Caco-2 (cell line): Measurements from ENCODE around the gene AUTS2. TPM values are rescaled to one million over a fixed set of nuclear protein-coding genes. Genes with fewer than 3 reads are reported as not detected.

Source experiments
- BruUV-seq: library from RNA; stranded (reverse); fragments of 400-500 nt; replicated peaks from 2 replicates; lab custom pipeline; 2021; lab: Mats Ljungman, UMichigan
- CTCF ChIA-PET: fragments of 300-600 bp; sonication (Branson Sonifier 250); formaldehyde crosslinking; loops from one replicate; lab custom pipeline; 2022; ENCODE audit warnings: antibody characterized with exemption; lab: Charles Lee
- POLR2A ChIA-PET: fragments of 300-600 bp; sonication (Branson Sonifier 250); formaldehyde crosslinking; loops from one replicate; lab custom pipeline; 2022; ENCODE audit warnings: antibody characterized with exemption; lab: Charles Lee
- DNase-seq, 2 experiments: peaks; one replicate each; pipeline versions ENCODE4 v3.0.0 to v3.0.0-alpha.2; 2020 to 2022
- H3K27me3 ChIP-seq: replicated peaks from 2 replicates; pipeline ENCODE4 v1.6.0; 2011; ENCODE audit warnings: low read length; ENCODE audit not compliant: control insufficient read depth, insufficient read depth
- H3K36me3 ChIP-seq: 2 replicates; pipeline ENCODE4 v1.5.1; 2011; ENCODE audit warnings: low read length; ENCODE audit not compliant: control insufficient read depth, insufficient read depth
- H3K4me1 ChIP-seq: fragments of 250-450 bp; sonication (Bioruptor Pico); 2 replicates; pipeline ENCODE4 v1.5.1; 2020; ENCODE audit warnings: mild to moderate bottlenecking
- H3K4me3 ChIP-seq: 2 replicates; pipeline ENCODE4 v1.5.1; 2011; ENCODE audit warnings: low read depth, mild to moderate bottlenecking, control low read depth, low read length
- H3K9me3 ChIP-seq: fragments of 250-450 bp; sonication (Bioruptor Pico); 2 replicates; pipeline ENCODE4 v1.5.1; 2020; ENCODE audit warnings: mild to moderate bottlenecking, moderate library complexity
- H3K27ac Mint-ChIP-seq: one replicate; pipeline ENCODE4 v1.8.0; 2022; ENCODE audit warnings: mixed read lengths; ENCODE audit not compliant: unreplicated experiment
- H3K27me3 Mint-ChIP-seq: one replicate; pipeline ENCODE4 v1.8.0; 2022; ENCODE audit warnings: mixed read lengths; ENCODE audit not compliant: insufficient read depth, unreplicated experiment
- H3K36me3 Mint-ChIP-seq: one replicate; pipeline ENCODE4 v1.8.0; 2022; ENCODE audit warnings: mild to moderate bottlenecking, mixed read lengths; ENCODE audit not compliant: insufficient read depth, unreplicated experiment
- H3K4me1 Mint-ChIP-seq: one replicate; pipeline ENCODE4 v1.8.0; 2022; ENCODE audit warnings: low read depth, mixed read lengths; ENCODE audit not compliant: unreplicated experiment
- H3K4me3 Mint-ChIP-seq: one replicate; pipeline ENCODE4 v1.8.0; 2022; ENCODE audit warnings: mild to moderate bottlenecking, moderate library complexity, mixed read lengths; ENCODE audit not compliant: unreplicated experiment
- H3K9me3 Mint-ChIP-seq: one replicate; pipeline ENCODE4 v1.8.0; 2022; ENCODE audit warnings: mixed read lengths; ENCODE audit not compliant: unreplicated experiment
- CTCF ChIP-seq, 2 experiments: fragments of 200-600 bp in 1 of 2; IDR thresholded peaks; 1 replicate in 1 of 2; 2 replicates in 1 of 2; pipeline versions ENCODE4 v1.5.1 to v1.8.0; 2011 to 2022; ENCODE audit warnings: antibody characterized with exemption in 1 of 2, control low read depth in 1 of 2, inconsistent platforms in 1 of 2, low read depth in 1 of 2, low read length in 1 of 2, mild to moderate bottlenecking in 1 of 2, moderate library complexity in 1 of 2; ENCODE audit not compliant: insufficient read depth in 1 of 2, severe bottlenecking in 1 of 2, unreplicated experiment in 1 of 2
- intact Hi-C: fragments of 100-400 bp; cut with micrococcal nuclease; formaldehyde crosslinking; loops from one replicate; pipeline ENCODE4 v1.10.0; 2022; ENCODE audit not compliant: unreplicated experiment
- total RNA-seq: library from RNA; stranded (reverse); gene quantifications from 2 replicates; pipeline ENCODE4 v1.2.3, GENCODE V29; 2022

The AUTS2 gene
- total RNA-seq, 1 experiment from 2014 or later = 37.1 TPM

- no peak for TF ChIP-seq CTCF (IDR thresholded peaks at IDR 0.05; ENCODE audit: insufficient read depth in 1 of 2, low read depth in 1 of 2, low read length in 1 of 2, severe bottlenecking in 1 of 2, unreplicated experiment in 1 of 2)
- Mint-ChIP-seq H3K9me3 (no peaks in the 10 kb centered on the region), H3K36me3 (no peaks in the 10 kb centered on the region), H3K27me3 (peaks cover 7% of the 10 kb centered on the region), H3K4me3 (no peak overlapping the region), H3K27ac (no peak overlapping the region), H3K4me1 (no peaks in the 10 kb centered on the region)
- POLR2A ChIA-PET = no interaction called here
- DNase-seq = no peak
- Histone ChIP-seq H3K27me3 (no peaks in the 10 kb centered on the region; the same call in 1 of the 2 replicates), H3K4me1 (no peaks in the 10 kb centered on the region), H3K9me3 (no peaks in the 10 kb centered on the region), H3K36me3 (no peaks in the 10 kb centered on the region), H3K4me3 (no peak overlapping the region)
- intact Hi-C loops = no loop called here
- BruUV-seq = no TSS peak
- CTCF ChIA-PET = no interaction called here
Measured at GRCh38 chr7:69608049-69608448, 9.8 kb downstream of the AUTS2 start.

DNA sequence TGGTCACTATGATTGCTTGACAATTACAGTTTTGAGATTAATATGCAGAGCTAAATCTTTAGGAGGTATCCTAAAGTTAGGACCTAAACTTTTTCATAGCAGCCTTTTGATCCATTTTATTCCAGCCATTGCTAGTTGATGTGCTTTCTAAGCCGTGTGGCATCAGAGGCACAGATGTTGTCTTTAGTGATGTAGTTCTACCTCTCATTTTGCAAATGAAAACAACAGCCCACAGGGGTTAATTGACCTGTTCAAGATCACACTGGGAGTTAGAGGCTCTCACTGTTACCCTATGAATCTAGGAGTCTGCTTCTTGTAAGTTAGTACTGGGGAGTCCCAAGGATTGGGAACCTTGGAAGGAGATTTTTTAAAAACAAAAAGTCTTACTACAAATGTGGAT is 10.6 kb downstream of the AUTS2 start:
- ChIA-PET CTCF (no interaction called here), POLR2A (no interaction called here)
- H3K27ac Mint-ChIP-seq = no peak overlapping the region
- intact Hi-C loops = no loop called here
- H3K4me3 Mint-ChIP-seq = no peak overlapping the region
- H3K4me1 Mint-ChIP-seq = no peaks in the 10 kb centered on the region
- no peaks in the 10 kb centered on the region for H3K36me3 Mint-ChIP-seq
- no peak for DNase-seq
- no peaks in the 10 kb centered on the region for H3K9me3 Mint-ChIP-seq
- H3K27me3 ChIP-seq = no peaks in the 10 kb centered on the region; the same call in 1 of the 2 replicates
- TF ChIP-seq CTCF (IDR thresholded peaks at IDR 0.05; ENCODE audit: insufficient read depth in 1 of 2, low read depth in 1 of 2, low read length in 1 of 2, severe bottlenecking in 1 of 2, unreplicated experiment in 1 of 2) = no peak
- H3K27me3 Mint-ChIP-seq = peaks cover 9% of the 10 kb centered on the region
- no peaks in the 10 kb centered on the region for H3K9me3 ChIP-seq
- H3K4me1 ChIP-seq = no peaks in the 10 kb centered on the region
- H3K4me3 ChIP-seq = no peak overlapping the region
- no TSS peak for BruUV-seq
- no peaks in the 10 kb centered on the region for H3K36me3 ChIP-seq

DNA sequence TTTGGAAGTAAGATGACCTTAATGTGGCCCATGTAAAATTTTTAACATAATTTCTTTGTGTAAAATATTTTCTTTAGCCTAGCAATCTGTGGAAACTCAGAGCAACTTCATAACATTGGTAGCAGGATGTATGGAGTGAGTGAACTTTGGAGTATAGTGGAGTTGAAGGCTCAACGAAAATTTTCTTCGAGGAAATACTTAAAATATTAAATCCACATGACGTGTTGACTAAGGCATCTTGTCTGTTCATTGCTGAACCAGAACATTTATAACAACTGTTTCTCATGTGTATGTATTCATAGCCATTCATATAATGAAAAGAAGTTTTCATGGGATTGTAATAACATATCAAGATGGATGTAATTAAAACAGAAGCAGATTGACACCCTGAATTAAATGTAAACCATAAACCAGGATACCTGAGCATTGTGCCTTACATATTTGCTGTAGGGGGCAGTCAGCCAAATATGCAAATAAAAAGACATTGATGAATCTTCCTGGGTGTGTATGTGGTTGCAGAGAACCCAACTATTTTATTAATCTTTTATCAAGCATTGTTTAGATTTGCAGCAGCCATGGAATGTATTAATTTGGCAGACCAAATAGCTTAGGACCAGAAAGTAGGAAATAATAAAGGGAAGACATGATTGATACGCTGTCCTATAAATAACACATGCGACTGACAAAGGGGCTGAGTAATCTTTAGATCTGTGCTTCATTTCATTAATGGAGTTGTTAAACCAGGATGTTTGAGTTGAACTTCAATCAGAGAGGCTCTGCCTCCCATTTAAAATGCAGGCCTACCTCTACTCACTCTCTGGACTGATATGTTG is 11.5 kb downstream of the AUTS2 start:
- intact Hi-C loops = no loop called here
- ChIA-PET CTCF (no interaction called here), POLR2A (no interaction called here)
- no peak overlapping the region for H3K27ac Mint-ChIP-seq
- BruUV-seq = no TSS peak
- peaks cover 13% of the 10 kb centered on the region for H3K27me3 Mint-ChIP-seq
- Histone ChIP-seq H3K9me3 (no peaks in the 10 kb centered on the region), H3K4me1 (no peaks in the 10 kb centered on the region), H3K4me3 (no peak overlapping the region), H3K36me3 (no peaks in the 10 kb centered on the region), H3K27me3 (no peaks in the 10 kb centered on the region)
- no peak for TF ChIP-seq CTCF (IDR thresholded peaks at IDR 0.05; ENCODE audit: insufficient read depth in 1 of 2, low read depth in 1 of 2, low read length in 1 of 2, severe bottlenecking in 1 of 2, unreplicated experiment in 1 of 2)
- no peaks in the 10 kb centered on the region for H3K9me3 Mint-ChIP-seq
- H3K36me3 Mint-ChIP-seq = no peaks in the 10 kb centered on the region
- no peak for DNase-seq
- no peaks in the 10 kb centered on the region for H3K4me1 Mint-ChIP-seq
- H3K4me3 Mint-ChIP-seq = no peak overlapping the region
